ENCODE measurements around the gene KCND2. TPM values are rescaled to one million over a fixed set of nuclear protein-coding genes. Genes with fewer than 3 reads are reported as not detected.
"Not testable (repeated sequence)": the region's sequence is repeated elsewhere in the genome, so short reads cannot be mapped to it uniquely, and the experiment has no call there.

The KCND2 gene
- total and polyA plus RNA-seq, 2 of the 4 experiments (the other 2 are of a cell fraction) = under 0.01 TPM; not detected in 1

- no peak overlapping the region for H2AK9ac ChIP-seq (replicated peaks; ENCODE audit: low read depth, low read length, poor library complexity)
- H2BK120ac ChIP-seq (ENCODE audit: low read depth, low read length) = no peak overlapping the region
- CTCF ChIA-PET = interaction anchor here (0.5 kb wide), 1 partner anchor 27 kb away, joined by 7 read pairs; no protein-coding TSS in a partner anchor
- no peak overlapping the region for H3K4me2 ChIP-seq (ENCODE audit: low read depth, low read length)
- DNase-seq (no peak), ATAC-seq (ENCODE audit: low read depth) (no peak)
- no peak overlapping the region for H3K56ac ChIP-seq (ENCODE audit: extremely low read depth, insufficient read depth, low read length)
- H4K91ac ChIP-seq (ENCODE audit: insufficient read depth, low read depth, low read length) = no peak overlapping the region
- no peak overlapping the region for H3K14ac ChIP-seq (replicated peaks; ENCODE audit: low read depth, low read length)
- no peaks in the 10 kb centered on the region for H4K20me1 ChIP-seq (ENCODE audit: insufficient read depth, low read length)
- no peak overlapping the region for H4K8ac ChIP-seq (ENCODE audit: low read depth in 2 of 2, low read length in 2 of 2)
- H3K18ac ChIP-seq (ENCODE audit: low read depth, low read length) = no peak overlapping the region
- no peak overlapping the region for H3K27ac ChIP-seq (ENCODE audit: insufficient read depth, low read length)
- H3K9ac ChIP-seq (ENCODE audit: low read depth, low read length) = no peak overlapping the region
- H3K27me3 ChIP-seq (ENCODE audit: control insufficient read depth, insufficient read depth, low read length) = no peaks in the 10 kb centered on the region
- no peak overlapping the region for H3K4me3 ChIP-seq (ENCODE audit: insufficient read depth, low read depth, low read length)
- dilution Hi-C loops (cut with HindIII; ENCODE audit: low sequenced_read_pairs, unreplicated experiment) = no loop called here
- H2AFZ ChIP-seq (replicated peaks; ENCODE audit: low read length, poor library complexity) = no peak overlapping the region
- H3K9me1 ChIP-seq (ENCODE audit: insufficient read depth, low read length) = no peaks in the 10 kb centered on the region
- WGBS, 2 experiments (ENCODE audit: extremely low coverage in 2 of 2, insufficient read length in 1 of 2) = no CpG with 5 or more reads among the region's 1 CpG
- H2BK15ac ChIP-seq (ENCODE audit: low read depth, low read length) = no peak overlapping the region
- no peaks in the 10 kb centered on the region for H3K9me3 ChIP-seq (ENCODE audit: control insufficient read depth, insufficient read depth, low read length)
- no peak overlapping the region for H2BK5ac ChIP-seq (ENCODE audit: low read depth, low read length, poor library complexity, severe bottlenecking)
- no peak overlapping the region for H2AK5ac ChIP-seq (ENCODE audit: low read depth, low read length)
- H3K4ac ChIP-seq (ENCODE audit: low read depth, low read length) = no peak overlapping the region
- H3K79me1 ChIP-seq (ENCODE audit: low read depth in 1 of 2, low read length in 2 of 2) = no peaks in the 10 kb centered on the region
- POLR2A ChIA-PET (ENCODE audit: unreplicated experiment) = no interaction called here
- in situ Hi-C loops (cut with MboI; ENCODE audit: low sequenced_read_pairs) = no loop called here
- H2BK20ac ChIP-seq (ENCODE audit: low read depth, low read length) = no peak overlapping the region
- TF ChIP-seq CHD1 (IDR thresholded peaks at IDR 0.05; ENCODE audit: low read depth, low read length) = no peak
- peak; percentile 94 for TF ChIP-seq MAFK (IDR thresholded peaks at IDR 0.05; ENCODE audit: low read depth, low read length)
- no peak for TF ChIP-seq FOS (IDR thresholded peaks at IDR 0.05; ENCODE audit: low read depth, low read length)
- H3K23ac ChIP-seq (ENCODE audit: low read depth, low read length) = no peak overlapping the region
- no TSS peak for BruUV-seq (replicated peaks)
- no peaks in the 10 kb centered on the region for H3K4me1 ChIP-seq (ENCODE audit: control insufficient read depth, insufficient read depth, low read length)
- no peaks in the 10 kb centered on the region for H3K36me3 ChIP-seq (ENCODE audit: control insufficient read depth, insufficient read depth, low read length)
- H4K5ac ChIP-seq (ENCODE audit: low read depth, low read length) = no peak overlapping the region
- intact Hi-C loops (cut with micrococcal nuclease) = no loop called here
Observed at GRCh38 chr7:120233338-120233737, 39.6 kb upstream of the KCND2 start.

- POLR2A ChIA-PET (ENCODE audit: unreplicated experiment); H3K18ac ChIP-seq (ENCODE audit: low read depth, low read length); H2AK5ac ChIP-seq (ENCODE audit: low read depth, low read length); H3K36me3 ChIP-seq (ENCODE audit: control insufficient read depth, insufficient read depth, low read length); H4K5ac ChIP-seq (ENCODE audit: low read depth, low read length); BruUV-seq (replicated peaks); ATAC-seq (ENCODE audit: low read depth); H3K14ac ChIP-seq (replicated peaks; ENCODE audit: low read depth, low read length); intact Hi-C loops (cut with micrococcal nuclease); H4K20me1 ChIP-seq (ENCODE audit: insufficient read depth, low read length); H3K27me3 ChIP-seq (ENCODE audit: control insufficient read depth, insufficient read depth, low read length); H3K4ac ChIP-seq (ENCODE audit: low read depth, low read length); dilution Hi-C loops (cut with HindIII; ENCODE audit: low sequenced_read_pairs, unreplicated experiment); H3K4me2 ChIP-seq (ENCODE audit: low read depth, low read length); H4K8ac ChIP-seq (ENCODE audit: low read depth in 2 of 2, low read length in 2 of 2); H2AK9ac ChIP-seq (replicated peaks; ENCODE audit: low read depth, low read length, poor library complexity); H3K9ac ChIP-seq (ENCODE audit: low read depth, low read length); H2BK20ac ChIP-seq (ENCODE audit: low read depth, low read length); H3K4me1 ChIP-seq (ENCODE audit: control insufficient read depth, insufficient read depth, low read length); DNase-seq; H2AFZ ChIP-seq (replicated peaks; ENCODE audit: low read length, poor library complexity); in situ Hi-C loops (cut with MboI; ENCODE audit: low sequenced_read_pairs); H3K56ac ChIP-seq (ENCODE audit: extremely low read depth, insufficient read depth, low read length); H3K9me1 ChIP-seq (ENCODE audit: insufficient read depth, low read length); H2BK15ac ChIP-seq (ENCODE audit: low read depth, low read length); H3K23ac ChIP-seq (ENCODE audit: low read depth, low read length); H3K9me3 ChIP-seq (ENCODE audit: control insufficient read depth, insufficient read depth, low read length); H2BK5ac ChIP-seq (ENCODE audit: low read depth, low read length, poor library complexity, severe bottlenecking); H3K27ac ChIP-seq (ENCODE audit: insufficient read depth, low read length); CTCF ChIA-PET; H3K4me3 ChIP-seq (ENCODE audit: insufficient read depth, low read depth, low read length); H3K79me1 ChIP-seq (ENCODE audit: low read depth in 1 of 2, low read length in 2 of 2); H2BK120ac ChIP-seq (ENCODE audit: low read depth, low read length); H4K91ac ChIP-seq (ENCODE audit: insufficient read depth, low read depth, low read length): not testable (repeated sequence)
- 17% methylated on average over 1 of the region's 8 CpGs; no CpG with 5 or more reads in 1 of the 2 experiments for WGBS, 2 experiments (ENCODE audit: extremely low coverage in 2 of 2, insufficient read length in 1 of 2)
Observed at GRCh38 chr7:120240350-120240749, 32.6 kb upstream of the KCND2 start.
